Measurements from ENCODE around the gene DOC2B. TPM values are rescaled to one million over a fixed set of nuclear protein-coding genes. Genes with fewer than 3 reads are reported as not detected.

Gene DOC2B
- total RNA-seq, 2 donors from 2014 or later: 0.45 to 1.3 TPM

Other genes starting within 250 kb of the DOC2B start
- gene SCGB1C2, start 44.1 kb downstream of the DOC2B start, total RNA-seq: not detected
- 1 to 10 TPM; 1.9 to 2.5 TPM for gene RPH3AL, start 171.2 kb upstream of the DOC2B start, total RNA-seq